ENCODE results near the gene BTBD2. TPM values are rescaled to one million over a fixed set of nuclear protein-coding genes. Genes with fewer than 3 reads are reported as not detected.

Gene BTBD2
- total RNA-seq, 4 donors from 2014 or later: 57.8 to 114 (median 76.0) TPM

GRCh38 chr19:1957562-1958248 is 57.8 kb downstream of the BTBD2 start:
- Histone ChIP-seq H3K4me3 (no peak overlapping the region), H3K9me3 (no peaks in the 10 kb centered on the region), H3K36me3 (peaks cover 0 to 4% (median 0%) of the 10 kb centered on the region in 3 donors), H3K27ac (no peak overlapping the region), H3K4me1 (no peaks in the 10 kb centered on the region), H3K27me3 (no peaks in the 10 kb centered on the region)
- TF ChIP-seq, protein P1, sequence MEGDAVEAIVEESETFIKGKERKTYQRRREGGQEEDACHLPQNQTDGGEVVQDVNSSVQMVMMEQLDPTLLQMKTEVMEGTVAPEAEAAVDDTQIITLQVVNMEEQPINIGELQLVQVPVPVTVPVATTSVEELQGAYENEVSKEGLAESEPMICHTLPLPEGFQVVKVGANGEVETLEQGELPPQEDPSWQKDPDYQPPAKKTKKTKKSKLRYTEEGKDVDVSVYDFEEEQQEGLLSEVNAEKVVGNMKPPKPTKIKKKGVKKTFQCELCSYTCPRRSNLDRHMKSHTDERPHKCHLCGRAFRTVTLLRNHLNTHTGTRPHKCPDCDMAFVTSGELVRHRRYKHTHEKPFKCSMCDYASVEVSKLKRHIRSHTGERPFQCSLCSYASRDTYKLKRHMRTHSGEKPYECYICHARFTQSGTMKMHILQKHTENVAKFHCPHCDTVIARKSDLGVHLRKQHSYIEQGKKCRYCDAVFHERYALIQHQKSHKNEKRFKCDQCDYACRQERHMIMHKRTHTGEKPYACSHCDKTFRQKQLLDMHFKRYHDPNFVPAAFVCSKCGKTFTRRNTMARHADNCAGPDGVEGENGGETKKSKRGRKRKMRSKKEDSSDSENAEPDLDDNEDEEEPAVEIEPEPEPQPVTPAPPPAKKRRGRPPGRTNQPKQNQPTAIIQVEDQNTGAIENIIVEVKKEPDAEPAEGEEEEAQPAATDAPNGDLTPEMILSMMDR (IDR thresholded peaks at IDR 0.05): no peak
- TF ChIP-seq POLR2A (IDR thresholded peaks at IDR 0.05): no peak
- DNase-seq: no peak

- Histone ChIP-seq H3K36me3 (peaks cover 0 to 11% (median 0%) of the 10 kb centered on the region in 3 donors), H3K27me3 (no peaks in the 10 kb centered on the region), H3K9me3 (no peaks in the 10 kb centered on the region), H3K27ac (no peak overlapping the region), H3K4me3 (no peak overlapping the region), H3K4me1 (no peaks in the 10 kb centered on the region)
- no peak for TF ChIP-seq POLR2A (IDR thresholded peaks at IDR 0.05)
- TF ChIP-seq, protein P1 (IDR thresholded peaks at IDR 0.05): no peak
- DNase-seq: no peak
Observed at GRCh38 chr19:1956868-1957492, 58.5 kb downstream of the BTBD2 start.

DNA sequence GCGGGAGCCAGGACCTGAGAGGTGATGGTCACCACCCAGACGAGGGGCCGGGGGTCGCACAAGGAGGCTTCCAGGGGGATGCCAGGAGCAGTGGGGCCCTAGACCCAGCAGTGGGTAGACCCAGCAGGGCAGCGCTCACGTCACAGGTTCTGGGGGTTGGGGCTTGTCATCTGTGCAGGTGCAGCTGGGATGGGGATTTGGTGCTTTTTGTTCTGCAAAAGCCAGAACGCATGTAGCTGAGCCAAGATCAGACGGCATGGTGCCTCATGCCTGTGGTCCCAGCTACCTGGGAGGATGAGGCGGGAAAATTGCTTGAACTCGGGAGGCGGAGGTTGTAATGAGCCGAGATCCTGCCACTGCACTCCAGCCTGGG is 59.4 kb downstream of the BTBD2 start:
- no peak overlapping the region for H3K27ac ChIP-seq
- no peaks in the 10 kb centered on the region for H3K4me1 ChIP-seq
- peaks cover 0 to 13% (median 0%) of the 10 kb centered on the region in 3 donors for H3K36me3 ChIP-seq
- no peak overlapping the region for H3K4me3 ChIP-seq
- H3K27me3 ChIP-seq: no peaks in the 10 kb centered on the region
- TF ChIP-seq POLR2A (IDR thresholded peaks at IDR 0.05): no peak
- TF ChIP-seq, protein P1 (IDR thresholded peaks at IDR 0.05): no peak
- H3K9me3 ChIP-seq: no peaks in the 10 kb centered on the region
- DNase-seq: no peak

GRCh38 chr19:1955171-1956121 is 60.1 kb downstream of the BTBD2 start:
- DNase-seq: no peak
- no peak overlapping the region for H3K4me3 ChIP-seq
- TF ChIP-seq, protein P1 (IDR thresholded peaks at IDR 0.05): no peak
- TF ChIP-seq POLR2A (IDR thresholded peaks at IDR 0.05): no peak
- no peak overlapping the region for H3K27ac ChIP-seq
- peaks cover 0 to 13% (median 0%) of the 10 kb centered on the region in 3 donors for H3K36me3 ChIP-seq
- H3K4me1 ChIP-seq: no peaks in the 10 kb centered on the region
- H3K9me3 ChIP-seq: no peaks in the 10 kb centered on the region
- H3K27me3 ChIP-seq: no peaks in the 10 kb centered on the region

GRCh38 chr19:1954532-1954933 is 61.0 kb downstream of the BTBD2 start:
- Histone ChIP-seq H3K4me1 (no peaks in the 10 kb centered on the region), H3K36me3 (peaks cover 0 to 17% (median 0%) of the 10 kb centered on the region in 3 donors), H3K9me3 (no peaks in the 10 kb centered on the region), H3K27me3 (no peaks in the 10 kb centered on the region), H3K4me3 (no peak overlapping the region), H3K27ac (no peak overlapping the region)
- TF ChIP-seq POLR2A (IDR thresholded peaks at IDR 0.05): no peak
- TF ChIP-seq, protein P1 (IDR thresholded peaks at IDR 0.05): no peak
- no peak for DNase-seq

All from Peyer's patch (tissue), 4 donors.